Common myeloid progenitor, CD34-positive (primary cell): ENCODE measurements around the gene URAD.

ENCODE experiments used
- CTCF ChIA-PET: fragments of 350-600 bp; sonication (Branson Sonifier 250); formaldehyde crosslinking; loops from one replicate; lab custom pipeline; 2021; ENCODE audit warnings: antibody characterized with exemption; lab: Charles Lee
- POLR2A ChIA-PET: fragments of 350-600 bp; sonication (Branson Sonifier 250); formaldehyde crosslinking; loops from one replicate; lab custom pipeline; 2021; ENCODE audit warnings: antibody characterized with exemption; lab: Charles Lee
- DNase-seq, 3 donors: peaks; one replicate each; pipeline versions ENCODE4 v3.0.0 to v3.0.0-alpha.2; 2013
- H3K27ac ChIP-seq, 2 experiments: 1 replicate in 1 of 2; 2 replicates in 1 of 2; pipeline ENCODE4 v1.7.0; 2013; ENCODE audit warnings: inconsistent platforms in 2 of 2, low read length in 2 of 2, mild to moderate bottlenecking in 2 of 2, low read depth in 1 of 2, moderate library complexity in 1 of 2; ENCODE audit not compliant: severe bottlenecking in 2 of 2, insufficient read depth in 1 of 2, poor library complexity in 1 of 2
- H3K27me3 ChIP-seq, 5 experiments: replicated peaks in 2 of 5; 1 replicate in 3 of 5; 2 replicates in 2 of 5; pipeline versions ENCODE4 v1.6.1 to v1.7.0; 2013; ENCODE audit warnings: low read length in 4 of 5, mild to moderate bottlenecking in 2 of 5, moderate library complexity in 2 of 5, inconsistent platforms in 1 of 5; ENCODE audit not compliant: insufficient read depth in 5 of 5, control insufficient read depth in 4 of 5
- H3K36me3 ChIP-seq, 4 experiments: 1 replicate in 2 of 4; 2 replicates in 2 of 4; pipeline versions ENCODE4 v1.6.1 to v1.7.0; 2013; ENCODE audit warnings: low read length in 3 of 4, control low read depth in 1 of 4, mild to moderate bottlenecking in 1 of 4; ENCODE audit not compliant: control insufficient read depth in 4 of 4, insufficient read depth in 4 of 4
- H3K4me1 ChIP-seq, 4 experiments: 1 replicate in 3 of 4; 2 replicates in 1 of 4; pipeline versions ENCODE4 v1.6.1 to v1.7.1; 2013; ENCODE audit warnings: low read length in 3 of 4, mild to moderate bottlenecking in 3 of 4, control low read depth in 1 of 4, inconsistent platforms in 1 of 4, moderate library complexity in 1 of 4; ENCODE audit not compliant: control insufficient read depth in 4 of 4, insufficient read depth in 4 of 4; ENCODE audit errors: control extremely low read depth in 1 of 4
- H3K4me3 ChIP-seq, 7 experiments: 1 replicate in 4 of 7; 2 replicates in 3 of 7; pipeline versions ENCODE4 v1.5.1 to v1.7.0; 2013; ENCODE audit warnings: mild to moderate bottlenecking in 7 of 7, low read length in 6 of 7, moderate library complexity in 6 of 7, inconsistent platforms in 2 of 7, low read depth in 2 of 7, control low read depth in 1 of 7; ENCODE audit not compliant: insufficient read depth in 4 of 7, control insufficient read depth in 1 of 7; ENCODE audit errors: extremely low read depth in 1 of 7
- H3K9me3 ChIP-seq, 5 experiments: 1 replicate in 4 of 5; 2 replicates in 1 of 5; pipeline versions ENCODE4 v1.6.1 to v1.7.1; 2013; ENCODE audit warnings: low read length in 4 of 5, mild to moderate bottlenecking in 2 of 5, inconsistent platforms in 1 of 5, low read depth in 1 of 5, moderate library complexity in 1 of 5; ENCODE audit not compliant: control insufficient read depth in 4 of 5, insufficient read depth in 2 of 5; ENCODE audit errors: control extremely low read depth in 1 of 5
- WGBS: methylation state at CpG from one replicate; pipeline ENCODE4 v1.1.5; 2013; ENCODE audit not compliant: insufficient coverage; 5-methylcytosine and 5-hydroxymethylcytosine counted together

The URAD gene

GRCh38 chr13:27981006-27981708 is 7.3 kb downstream of the URAD start:
- Histone ChIP-seq H3K4me1 (peaks cover 0 to 26% (median 15%) of the 10 kb centered on the region in 4 experiments), H3K36me3 (no peaks in the 10 kb centered on the region), H3K9me3 (no peaks in the 10 kb centered on the region), H3K27me3 (peaks cover 7 to 75% (median 50%) of the 10 kb centered on the region in 5 experiments), H3K27ac (no peak overlapping the region), H3K4me3 (no peak overlapping the region)
- POLR2A ChIA-PET, result no interaction called here
- 93% methylated on average over 8 of the region's 11 CpGs for WGBS
- DNase-seq, result no peak
- CTCF ChIA-PET, result interaction anchor here (0.7 to 10.0 kb wide), 7 partner anchors 11 to 267 kb away, joined by 3 to 120 read pairs (median 3); no protein-coding TSS in a partner anchor

- peaks cover 7 to 82% (median 55%) of the 10 kb centered on the region in 5 experiments for H3K27me3 ChIP-seq
- H3K4me3 ChIP-seq, result no peak overlapping the region
- peaks cover 0 to 33% (median 18%) of the 10 kb centered on the region in 4 experiments for H3K4me1 ChIP-seq
- H3K9me3 ChIP-seq, result no peaks in the 10 kb centered on the region
- no peak for DNase-seq
- H3K36me3 ChIP-seq, result no peaks in the 10 kb centered on the region
- 26% methylated on average over 50 of the region's 54 CpGs for WGBS
- CTCF ChIA-PET, result interaction anchor here (0.7 to 10.0 kb wide), 7 partner anchors 15 to 153 kb away, joined by 3 to 120 read pairs (median 3); no protein-coding TSS in a partner anchor
- no peak overlapping the region for H3K27ac ChIP-seq
- POLR2A ChIA-PET, result no interaction called here
Observed at GRCh38 chr13:27980280-27980998, 8.1 kb downstream of the URAD start.

- DNase-seq, result peak in 1 of 3 donors; percentile 17
- peaks cover 7 to 88% (median 59%) of the 10 kb centered on the region in 5 experiments for H3K27me3 ChIP-seq
- POLR2A ChIA-PET, result no interaction called here
- H3K9me3 ChIP-seq, result no peaks in the 10 kb centered on the region
- CTCF ChIA-PET, result interaction anchor here (0.8 to 2.0 kb wide), 5 partner anchors 14 to 149 kb away, joined by 3 to 7 read pairs (median 4); no protein-coding TSS in a partner anchor
- WGBS, result 18% methylated on average over 9 of the region's 15 CpGs
- H3K27ac ChIP-seq, result no peak overlapping the region
- no peaks in the 10 kb centered on the region for H3K36me3 ChIP-seq
- peak overlapping the region in 1 of 7 experiments; percentile 31 for H3K4me3 ChIP-seq
- H3K4me1 ChIP-seq, result peaks cover 0 to 34% (median 19%) of the 10 kb centered on the region in 4 experiments
Observed at GRCh38 chr13:27979765-27980279, 8.7 kb downstream of the URAD start.

GRCh38 chr13:27979001-27979643 is 9.4 kb downstream of the URAD start:
- peaks cover 0 to 34% (median 19%) of the 10 kb centered on the region in 4 experiments for H3K4me1 ChIP-seq
- no peaks in the 10 kb centered on the region for H3K36me3 ChIP-seq
- no peak for DNase-seq
- 13% methylated on average over 10 of the region's 15 CpGs for WGBS
- peaks cover 12 to 95% (median 65%) of the 10 kb centered on the region in 5 experiments for H3K27me3 ChIP-seq
- ChIA-PET POLR2A (no interaction called here), CTCF (interaction anchor here (0.7 to 2.0 kb wide), 5 partner anchors 10 to 149 kb away, joined by 3 to 7 read pairs (median 3); partner anchors contain the start of gene CDX2)
- no peaks in the 10 kb centered on the region for H3K9me3 ChIP-seq
- H3K27ac ChIP-seq, result no peak overlapping the region
- no peak overlapping the region for H3K4me3 ChIP-seq

- H3K4me3 ChIP-seq, result peak overlapping the region in 3 of 7 experiments; percentile 14 to 43 (median 26)
- H3K4me1 ChIP-seq, result peaks cover 0 to 34% (median 19%) of the 10 kb centered on the region in 4 experiments
- ChIA-PET POLR2A (no interaction called here), CTCF (interaction anchor here (0.6 to 1.5 kb wide), 5 partner anchors 10 to 885 kb away, joined by 3 to 7 read pairs (median 3); partner anchors contain the start of gene CDX2)
- DNase-seq, result no peak
- H3K27ac ChIP-seq, result no peak overlapping the region
- no peaks in the 10 kb centered on the region for H3K9me3 ChIP-seq
- WGBS, result 2% methylated on average over 56 of the region's 65 CpGs
- peaks cover 10 to 98% (median 70%) of the 10 kb centered on the region in 5 experiments for H3K27me3 ChIP-seq
- no peaks in the 10 kb centered on the region for H3K36me3 ChIP-seq
Observed at GRCh38 chr13:27978301-27978968, 10.1 kb downstream of the URAD start.
